Right lobe of liver (tissue), 4 donors: ENCODE measurements around the gene CA5B.

Source experiments
- POLR2A ChIP-seq: fragments of 450-650 bp; IDR thresholded peaks from one replicate; pipeline ENCODE4 v1.6.1; 2017; ENCODE audit warnings: antibody characterized with exemption, mild to moderate bottlenecking
- TF ChIP-seq, protein P1 (sequence below), 4 donors: fragments of 200-600 bp in 3 of 4; fragments of 450-650 bp in 1 of 4; IDR thresholded peaks; one replicate each; pipeline versions ENCODE4 v1.5.1 to v1.8.0; 2016 to 2022; ENCODE audit warnings: antibody characterized with exemption in 4 of 4, mild to moderate bottlenecking in 2 of 4
- donor health status: DM: no; HTN: no; CAD: no.
- donor health status: DM: no; HTN: no; CAD: no.
- donor health status: DM: no; HTN: yes; CAD: no.

GRCh38 chrX:15816438-15816809 is 78.4 kb downstream of the CA5B start:
- TF ChIP-seq, protein P1, sequence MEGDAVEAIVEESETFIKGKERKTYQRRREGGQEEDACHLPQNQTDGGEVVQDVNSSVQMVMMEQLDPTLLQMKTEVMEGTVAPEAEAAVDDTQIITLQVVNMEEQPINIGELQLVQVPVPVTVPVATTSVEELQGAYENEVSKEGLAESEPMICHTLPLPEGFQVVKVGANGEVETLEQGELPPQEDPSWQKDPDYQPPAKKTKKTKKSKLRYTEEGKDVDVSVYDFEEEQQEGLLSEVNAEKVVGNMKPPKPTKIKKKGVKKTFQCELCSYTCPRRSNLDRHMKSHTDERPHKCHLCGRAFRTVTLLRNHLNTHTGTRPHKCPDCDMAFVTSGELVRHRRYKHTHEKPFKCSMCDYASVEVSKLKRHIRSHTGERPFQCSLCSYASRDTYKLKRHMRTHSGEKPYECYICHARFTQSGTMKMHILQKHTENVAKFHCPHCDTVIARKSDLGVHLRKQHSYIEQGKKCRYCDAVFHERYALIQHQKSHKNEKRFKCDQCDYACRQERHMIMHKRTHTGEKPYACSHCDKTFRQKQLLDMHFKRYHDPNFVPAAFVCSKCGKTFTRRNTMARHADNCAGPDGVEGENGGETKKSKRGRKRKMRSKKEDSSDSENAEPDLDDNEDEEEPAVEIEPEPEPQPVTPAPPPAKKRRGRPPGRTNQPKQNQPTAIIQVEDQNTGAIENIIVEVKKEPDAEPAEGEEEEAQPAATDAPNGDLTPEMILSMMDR (IDR thresholded peaks at IDR 0.05) = no peak
- no peak for TF ChIP-seq POLR2A
